H9 (cell line): Measurements from ENCODE around the gene ZNF236. TPM values are rescaled to one million over a fixed set of nuclear protein-coding genes. Genes with fewer than 3 reads are reported as not detected.
A peak's percentile ranks its signal among the peaks of the same experiment; 100 is the strongest.

Experiments used
- DNase-seq: peaks from one replicate; pipeline ENCODE4 v3.0.0-alpha.2; 2017
- H2AFZ ChIP-seq: one replicate; pipeline ENCODE4 v1.6.1; 2013; ENCODE audit warnings: mild to moderate bottlenecking, low read length, control low read depth, moderate library complexity
- H2AK5ac ChIP-seq: 2 replicates; pipeline ENCODE4 v1.6.1; 2013; ENCODE audit warnings: low read length, control low read depth, mixed read lengths; ENCODE audit not compliant: insufficient read length
- H2BK120ac ChIP-seq: one replicate; pipeline ENCODE4 v1.6.1; 2013; ENCODE audit warnings: low read depth, mild to moderate bottlenecking, low read length, control low read depth, inconsistent platforms; ENCODE audit not compliant: poor library complexity, severe bottlenecking
- H2BK12ac ChIP-seq: 2 replicates; pipeline ENCODE4 v1.6.1; 2013; ENCODE audit warnings: low read length, control low read depth, mixed read lengths, low read depth; ENCODE audit not compliant: insufficient read length
- H2BK15ac ChIP-seq: 2 replicates; pipeline ENCODE4 v1.6.1; 2013; ENCODE audit warnings: low read depth, low read length, control low read depth
- H2BK20ac ChIP-seq: one replicate; pipeline ENCODE4 v1.6.1; 2013; ENCODE audit warnings: low read depth, mild to moderate bottlenecking, low read length, control low read depth, inconsistent platforms; ENCODE audit not compliant: poor library complexity, severe bottlenecking
- H2BK5ac ChIP-seq: 2 replicates; pipeline ENCODE4 v1.6.1; 2013; ENCODE audit warnings: low read length, control low read depth, mixed read lengths; ENCODE audit not compliant: insufficient read length
- H3K14ac ChIP-seq: 2 replicates; pipeline ENCODE4 v1.6.1; 2013; ENCODE audit warnings: low read length, control low read depth; ENCODE audit not compliant: insufficient read depth
- H3K18ac ChIP-seq: 2 replicates; pipeline ENCODE4 v1.6.1; 2013; ENCODE audit warnings: low read depth, mild to moderate bottlenecking, mixed read lengths, low read length, control low read depth; ENCODE audit not compliant: insufficient read length
- H3K23ac ChIP-seq: 2 replicates; pipeline ENCODE4 v1.6.1; 2013; ENCODE audit warnings: low read length, control low read depth, mixed read lengths, low read depth; ENCODE audit not compliant: insufficient read length
- H3K23me2 ChIP-seq: 2 replicates; pipeline ENCODE4 v1.6.1; 2013; ENCODE audit warnings: low read depth, mild to moderate bottlenecking, mixed read lengths, low read length, control low read depth; ENCODE audit not compliant: insufficient read length, poor library complexity, severe bottlenecking
- H3K27ac ChIP-seq: 2 replicates; pipeline ENCODE4 v1.5.1; 2013; ENCODE audit warnings: low read length, control low read depth, mixed read lengths, low read depth; ENCODE audit not compliant: insufficient read length
- H3K27me3 ChIP-seq: 2 replicates; pipeline ENCODE4 v1.6.1; 2013; ENCODE audit warnings: low read length, control low read depth, inconsistent platforms; ENCODE audit not compliant: insufficient read depth
- H3K4ac ChIP-seq: 2 replicates; pipeline ENCODE4 v1.6.1; 2013; ENCODE audit warnings: low read depth, mild to moderate bottlenecking, control low read depth, inconsistent platforms, low read length, moderate library complexity
- H3K4me1 ChIP-seq: 2 replicates; pipeline ENCODE4 v1.6.1; 2013; ENCODE audit warnings: low read length, control low read depth, inconsistent platforms; ENCODE audit not compliant: insufficient read depth
- H3K4me2 ChIP-seq: 2 replicates; pipeline ENCODE4 v1.6.1; 2013; ENCODE audit warnings: low read length, control low read depth, mixed read lengths; ENCODE audit not compliant: insufficient read length, insufficient read depth
- H3K56ac ChIP-seq: 2 replicates; pipeline ENCODE4 v1.6.1; 2013; ENCODE audit warnings: low read depth, mild to moderate bottlenecking, mixed read lengths, low read length, control low read depth; ENCODE audit not compliant: insufficient read length
- H3K79me1 ChIP-seq: 2 replicates; pipeline ENCODE4 v1.6.1; 2013; ENCODE audit warnings: low read depth, mild to moderate bottlenecking, moderate library complexity, low read length, control low read depth, inconsistent platforms; ENCODE audit not compliant: insufficient read depth, poor library complexity, severe bottlenecking
- H3K79me2 ChIP-seq: 2 replicates; pipeline ENCODE4 v1.6.1; 2013; ENCODE audit warnings: low read length, control low read depth, inconsistent platforms; ENCODE audit not compliant: insufficient read depth
- H3K9ac ChIP-seq: 2 replicates; pipeline ENCODE4 v1.6.1; 2013; ENCODE audit warnings: low read length, control low read depth, mixed read lengths; ENCODE audit not compliant: insufficient read length; ENCODE audit errors: extremely low read depth
- H3K9me3 ChIP-seq: one replicate; pipeline ENCODE4 v1.6.1; 2013; ENCODE audit warnings: low read depth, low read length, inconsistent platforms; ENCODE audit not compliant: control insufficient read depth
- H3T11ph ChIP-seq: one replicate; pipeline ENCODE4 v1.6.1; 2013; ENCODE audit warnings: mild to moderate bottlenecking, low read length, control low read depth, inconsistent platforms
- H4K20me1 ChIP-seq: one replicate; pipeline ENCODE4 v1.6.1; 2013; ENCODE audit not compliant: control insufficient read depth, insufficient read length, insufficient read depth
- H4K5ac ChIP-seq: 2 replicates; pipeline ENCODE4 v1.6.1; 2013; ENCODE audit warnings: low read depth, mild to moderate bottlenecking, mixed read lengths, low read length, control low read depth; ENCODE audit not compliant: insufficient read length
- H4K8ac ChIP-seq: replicated peaks from 2 replicates; pipeline ENCODE4 v1.6.1; 2013; ENCODE audit warnings: low read length, control low read depth, mixed read lengths, low read depth; ENCODE audit not compliant: insufficient read length
- H4K91ac ChIP-seq: 2 replicates; pipeline ENCODE4 v1.6.1; 2013; ENCODE audit warnings: low read depth, mild to moderate bottlenecking, moderate library complexity, mixed read lengths, low read length, control low read depth; ENCODE audit not compliant: insufficient read length
- H3K27ac Mint-ChIP-seq, 3 experiments: 2 replicates in 2 of 3; 3 replicates in 1 of 3; pipeline ENCODE4 v1.8.0; 2020 to 2021; ENCODE audit warnings: mixed read lengths in 3 of 3, mild to moderate bottlenecking in 1 of 3, moderate library complexity in 1 of 3
- H3K27me3 Mint-ChIP-seq: 2 replicates; pipeline ENCODE4 v1.8.0; 2021; ENCODE audit warnings: low read depth, mild to moderate bottlenecking, moderate library complexity, mixed read lengths
- H3K36me3 Mint-ChIP-seq, 3 experiments: 2 replicates in 2 of 3; 3 replicates in 1 of 3; pipeline ENCODE4 v1.8.0; 2020 to 2021; ENCODE audit warnings: low read depth in 3 of 3, mixed read lengths in 3 of 3; ENCODE audit not compliant: insufficient read depth in 1 of 3
- H3K4me1 Mint-ChIP-seq, 2 experiments: 2 replicates each; pipeline ENCODE4 v1.8.0; 2020; ENCODE audit warnings: mixed read lengths in 2 of 2
- H3K4me3 Mint-ChIP-seq, 2 experiments: 2 replicates in 1 of 2; 3 replicates in 1 of 2; pipeline ENCODE4 v1.8.0; 2020 to 2021; ENCODE audit warnings: mild to moderate bottlenecking in 2 of 2, mixed read lengths in 2 of 2, moderate library complexity in 1 of 2
- H3K9me3 Mint-ChIP-seq, 2 experiments: 2 replicates in 1 of 2; 3 replicates in 1 of 2; pipeline ENCODE4 v1.8.0; 2020; ENCODE audit warnings: mild to moderate bottlenecking in 2 of 2, mixed read lengths in 2 of 2, moderate library complexity in 1 of 2
- WGBS: extraction: QIAGEN DNeasy Blood & Tissue Kit; methylation state at CpG from one replicate; pipeline ENCODE4 v1.1.7; 2013; ENCODE audit warnings: missing lambda C conversion rate, low lambda C conversion rate, mixed read lengths; ENCODE audit not compliant: insufficient read length; ENCODE audit errors: extremely low coverage; 5-methylcytosine and 5-hydroxymethylcytosine counted together
- total RNA-seq: library from RNA; stranded (reverse); gene quantifications from 2 replicates; pipeline ENCODE4 v1.2.1, GENCODE V29; 2021
- TF ChIP-seq, protein P1 (sequence below): fragments of 200-600 bp; sonication (generic); conservative IDR thresholded peaks from 3 replicates; pipeline ENCODE4 v1.8.0; 2021; ENCODE audit warnings: antibody characterized with exemption, mild to moderate bottlenecking

Gene ZNF236
- total RNA-seq, 1 experiment from 2014 or later = 16.0 TPM

DNA sequence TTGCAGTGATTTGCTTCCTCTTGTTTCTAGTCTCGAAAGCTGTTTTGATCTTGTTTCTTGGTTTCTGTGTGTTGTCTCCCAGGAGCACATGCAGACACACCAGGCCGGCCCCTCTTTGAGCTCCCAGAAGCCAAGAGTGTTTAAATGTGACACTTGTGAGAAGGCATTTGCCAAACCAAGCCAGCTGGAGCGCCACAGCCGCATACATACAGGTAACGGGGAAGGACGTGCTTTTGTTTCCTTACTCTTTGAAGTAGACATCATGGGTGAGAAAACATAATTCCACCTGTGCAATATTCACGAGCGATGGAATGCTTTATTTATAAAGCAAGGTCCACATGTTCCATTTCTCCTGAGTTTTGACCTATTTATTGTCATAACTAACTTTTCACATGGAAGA, 137.2 kb downstream of the ZNF236 start:
- Histone ChIP-seq H2BK20ac (no peak overlapping the region), H2BK12ac (no peak overlapping the region), H3K23ac (no peak overlapping the region), H3T11ph (no peak overlapping the region), H3K4ac (no peak overlapping the region), H3K23me2 (no peaks in the 10 kb centered on the region), H3K9ac (no peak overlapping the region), H3K79me1 (no peaks in the 10 kb centered on the region), H3K27ac (no peak overlapping the region), H3K4me2 (no peak overlapping the region), H2AK5ac (no peak overlapping the region), H2BK120ac (no peak overlapping the region), H3K27me3 (no peaks in the 10 kb centered on the region), H2BK15ac (no peak overlapping the region), H4K8ac (no peak overlapping the region), H3K56ac (no peak overlapping the region), H4K5ac (no peak overlapping the region), H4K20me1 (no peaks in the 10 kb centered on the region), H3K18ac (no peak overlapping the region), H3K14ac (no peak overlapping the region), H2BK5ac (no peak overlapping the region), H3K4me1 (no peaks in the 10 kb centered on the region), H3K9me3 (no peaks in the 10 kb centered on the region), H4K91ac (no peak overlapping the region), H2AFZ (no peak overlapping the region), H3K79me2 (no peaks in the 10 kb centered on the region)
- TF ChIP-seq, protein P1, sequence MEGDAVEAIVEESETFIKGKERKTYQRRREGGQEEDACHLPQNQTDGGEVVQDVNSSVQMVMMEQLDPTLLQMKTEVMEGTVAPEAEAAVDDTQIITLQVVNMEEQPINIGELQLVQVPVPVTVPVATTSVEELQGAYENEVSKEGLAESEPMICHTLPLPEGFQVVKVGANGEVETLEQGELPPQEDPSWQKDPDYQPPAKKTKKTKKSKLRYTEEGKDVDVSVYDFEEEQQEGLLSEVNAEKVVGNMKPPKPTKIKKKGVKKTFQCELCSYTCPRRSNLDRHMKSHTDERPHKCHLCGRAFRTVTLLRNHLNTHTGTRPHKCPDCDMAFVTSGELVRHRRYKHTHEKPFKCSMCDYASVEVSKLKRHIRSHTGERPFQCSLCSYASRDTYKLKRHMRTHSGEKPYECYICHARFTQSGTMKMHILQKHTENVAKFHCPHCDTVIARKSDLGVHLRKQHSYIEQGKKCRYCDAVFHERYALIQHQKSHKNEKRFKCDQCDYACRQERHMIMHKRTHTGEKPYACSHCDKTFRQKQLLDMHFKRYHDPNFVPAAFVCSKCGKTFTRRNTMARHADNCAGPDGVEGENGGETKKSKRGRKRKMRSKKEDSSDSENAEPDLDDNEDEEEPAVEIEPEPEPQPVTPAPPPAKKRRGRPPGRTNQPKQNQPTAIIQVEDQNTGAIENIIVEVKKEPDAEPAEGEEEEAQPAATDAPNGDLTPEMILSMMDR = no peak
- no peak for DNase-seq
- H3K4me1 Mint-ChIP-seq = peaks cover 0 to 4% of the 10 kb centered on the region in 2 experiments; a peak in 2 of 4 replicates
- H3K36me3 Mint-ChIP-seq = peaks cover 24 to 61% (median 61%) of the 10 kb centered on the region in 3 experiments
- H3K27ac Mint-ChIP-seq = 0 out of 7 replicates have a peak overlapping the region, but pooled peaks of 1 of the 3 experiments have one; percentile 59
- peaks cover 0 to 2% of the 10 kb centered on the region in 2 experiments; a peak in 2 of 5 replicates for H3K9me3 Mint-ChIP-seq
- no CpG with 5 or more reads among the region's 8 CpGs for WGBS
- no peak overlapping the region for H3K4me3 Mint-ChIP-seq
- H3K27me3 Mint-ChIP-seq = no peaks in the 10 kb centered on the region
